ENCODE data around the gene DYNLRB1.

- TF ChIP-seq CTCF (conservative IDR thresholded peaks at IDR 0.05 in 1 of 2, IDR thresholded peaks at IDR 0.05 in 1 of 2; ENCODE audit: extremely low read depth in 1 of 2, insufficient read depth in 1 of 2, low read depth in 1 of 2, low read length in 2 of 2) (no peak), EZH2 (IDR thresholded peaks at IDR 0.05; ENCODE audit: borderline replicate concordance, low read length) (no peak)
Observed at GRCh38 chr20:34512266-34512954, 3.8 kb upstream of the DYNLRB1 start.

Data from mammary epithelial cell (primary cell).